H9 (cell line): ENCODE results near the gene ACOT11. TPM values are rescaled to one million over a fixed set of nuclear protein-coding genes. Genes with fewer than 3 reads are reported as not detected.
A peak's percentile ranks its signal among the peaks of the same experiment; 100 is the strongest.

ENCODE experiments used
- DNase-seq: peaks from one replicate; pipeline ENCODE4 v3.0.0-alpha.2; 2017
- H2AFZ ChIP-seq: one replicate; pipeline ENCODE4 v1.6.1; 2013; ENCODE audit warnings: mild to moderate bottlenecking, low read length, control low read depth, moderate library complexity
- H2AK5ac ChIP-seq: 2 replicates; pipeline ENCODE4 v1.6.1; 2013; ENCODE audit warnings: low read length, control low read depth, mixed read lengths; ENCODE audit not compliant: insufficient read length
- H2BK120ac ChIP-seq: one replicate; pipeline ENCODE4 v1.6.1; 2013; ENCODE audit warnings: low read depth, mild to moderate bottlenecking, low read length, control low read depth, inconsistent platforms; ENCODE audit not compliant: poor library complexity, severe bottlenecking
- H2BK12ac ChIP-seq: 2 replicates; pipeline ENCODE4 v1.6.1; 2013; ENCODE audit warnings: low read length, control low read depth, mixed read lengths, low read depth; ENCODE audit not compliant: insufficient read length
- H2BK15ac ChIP-seq: 2 replicates; pipeline ENCODE4 v1.6.1; 2013; ENCODE audit warnings: low read depth, low read length, control low read depth
- H2BK20ac ChIP-seq: one replicate; pipeline ENCODE4 v1.6.1; 2013; ENCODE audit warnings: low read depth, mild to moderate bottlenecking, low read length, control low read depth, inconsistent platforms; ENCODE audit not compliant: poor library complexity, severe bottlenecking
- H2BK5ac ChIP-seq: 2 replicates; pipeline ENCODE4 v1.6.1; 2013; ENCODE audit warnings: low read length, control low read depth, mixed read lengths; ENCODE audit not compliant: insufficient read length
- H3K14ac ChIP-seq: 2 replicates; pipeline ENCODE4 v1.6.1; 2013; ENCODE audit warnings: low read length, control low read depth; ENCODE audit not compliant: insufficient read depth
- H3K18ac ChIP-seq: 2 replicates; pipeline ENCODE4 v1.6.1; 2013; ENCODE audit warnings: low read depth, mild to moderate bottlenecking, mixed read lengths, low read length, control low read depth; ENCODE audit not compliant: insufficient read length
- H3K23ac ChIP-seq: 2 replicates; pipeline ENCODE4 v1.6.1; 2013; ENCODE audit warnings: low read length, control low read depth, mixed read lengths, low read depth; ENCODE audit not compliant: insufficient read length
- H3K23me2 ChIP-seq: 2 replicates; pipeline ENCODE4 v1.6.1; 2013; ENCODE audit warnings: low read depth, mild to moderate bottlenecking, mixed read lengths, low read length, control low read depth; ENCODE audit not compliant: insufficient read length, poor library complexity, severe bottlenecking
- H3K27ac ChIP-seq: 2 replicates; pipeline ENCODE4 v1.5.1; 2013; ENCODE audit warnings: low read length, control low read depth, mixed read lengths, low read depth; ENCODE audit not compliant: insufficient read length
- H3K27me3 ChIP-seq: 2 replicates; pipeline ENCODE4 v1.6.1; 2013; ENCODE audit warnings: low read length, control low read depth, inconsistent platforms; ENCODE audit not compliant: insufficient read depth
- H3K4ac ChIP-seq: 2 replicates; pipeline ENCODE4 v1.6.1; 2013; ENCODE audit warnings: low read depth, mild to moderate bottlenecking, control low read depth, inconsistent platforms, low read length, moderate library complexity
- H3K4me1 ChIP-seq: 2 replicates; pipeline ENCODE4 v1.6.1; 2013; ENCODE audit warnings: low read length, control low read depth, inconsistent platforms; ENCODE audit not compliant: insufficient read depth
- H3K4me2 ChIP-seq: 2 replicates; pipeline ENCODE4 v1.6.1; 2013; ENCODE audit warnings: low read length, control low read depth, mixed read lengths; ENCODE audit not compliant: insufficient read length, insufficient read depth
- H3K56ac ChIP-seq: 2 replicates; pipeline ENCODE4 v1.6.1; 2013; ENCODE audit warnings: low read depth, mild to moderate bottlenecking, mixed read lengths, low read length, control low read depth; ENCODE audit not compliant: insufficient read length
- H3K79me1 ChIP-seq: 2 replicates; pipeline ENCODE4 v1.6.1; 2013; ENCODE audit warnings: low read depth, mild to moderate bottlenecking, moderate library complexity, low read length, control low read depth, inconsistent platforms; ENCODE audit not compliant: insufficient read depth, poor library complexity, severe bottlenecking
- H3K79me2 ChIP-seq: 2 replicates; pipeline ENCODE4 v1.6.1; 2013; ENCODE audit warnings: low read length, control low read depth, inconsistent platforms; ENCODE audit not compliant: insufficient read depth
- H3K9ac ChIP-seq: 2 replicates; pipeline ENCODE4 v1.6.1; 2013; ENCODE audit warnings: low read length, control low read depth, mixed read lengths; ENCODE audit not compliant: insufficient read length; ENCODE audit errors: extremely low read depth
- H3K9me3 ChIP-seq: one replicate; pipeline ENCODE4 v1.6.1; 2013; ENCODE audit warnings: low read depth, low read length, inconsistent platforms; ENCODE audit not compliant: control insufficient read depth
- H3T11ph ChIP-seq: one replicate; pipeline ENCODE4 v1.6.1; 2013; ENCODE audit warnings: mild to moderate bottlenecking, low read length, control low read depth, inconsistent platforms
- H4K20me1 ChIP-seq: one replicate; pipeline ENCODE4 v1.6.1; 2013; ENCODE audit not compliant: control insufficient read depth, insufficient read length, insufficient read depth
- H4K5ac ChIP-seq: 2 replicates; pipeline ENCODE4 v1.6.1; 2013; ENCODE audit warnings: low read depth, mild to moderate bottlenecking, mixed read lengths, low read length, control low read depth; ENCODE audit not compliant: insufficient read length
- H4K8ac ChIP-seq: replicated peaks from 2 replicates; pipeline ENCODE4 v1.6.1; 2013; ENCODE audit warnings: low read length, control low read depth, mixed read lengths, low read depth; ENCODE audit not compliant: insufficient read length
- H4K91ac ChIP-seq: 2 replicates; pipeline ENCODE4 v1.6.1; 2013; ENCODE audit warnings: low read depth, mild to moderate bottlenecking, moderate library complexity, mixed read lengths, low read length, control low read depth; ENCODE audit not compliant: insufficient read length
- H3K27ac Mint-ChIP-seq, 3 experiments: 2 replicates in 2 of 3; 3 replicates in 1 of 3; pipeline ENCODE4 v1.8.0; 2020 to 2021; ENCODE audit warnings: mixed read lengths in 3 of 3, mild to moderate bottlenecking in 1 of 3, moderate library complexity in 1 of 3
- H3K27me3 Mint-ChIP-seq: 2 replicates; pipeline ENCODE4 v1.8.0; 2021; ENCODE audit warnings: low read depth, mild to moderate bottlenecking, moderate library complexity, mixed read lengths
- H3K36me3 Mint-ChIP-seq, 3 experiments: 2 replicates in 2 of 3; 3 replicates in 1 of 3; pipeline ENCODE4 v1.8.0; 2020 to 2021; ENCODE audit warnings: low read depth in 3 of 3, mixed read lengths in 3 of 3; ENCODE audit not compliant: insufficient read depth in 1 of 3
- H3K4me1 Mint-ChIP-seq, 2 experiments: 2 replicates each; pipeline ENCODE4 v1.8.0; 2020; ENCODE audit warnings: mixed read lengths in 2 of 2
- H3K4me3 Mint-ChIP-seq, 2 experiments: 2 replicates in 1 of 2; 3 replicates in 1 of 2; pipeline ENCODE4 v1.8.0; 2020 to 2021; ENCODE audit warnings: mild to moderate bottlenecking in 2 of 2, mixed read lengths in 2 of 2, moderate library complexity in 1 of 2
- H3K9me3 Mint-ChIP-seq, 2 experiments: 2 replicates in 1 of 2; 3 replicates in 1 of 2; pipeline ENCODE4 v1.8.0; 2020; ENCODE audit warnings: mild to moderate bottlenecking in 2 of 2, mixed read lengths in 2 of 2, moderate library complexity in 1 of 2
- WGBS: extraction: QIAGEN DNeasy Blood & Tissue Kit; methylation state at CpG from one replicate; pipeline ENCODE4 v1.1.7; 2013; ENCODE audit warnings: missing lambda C conversion rate, low lambda C conversion rate, mixed read lengths; ENCODE audit not compliant: insufficient read length; ENCODE audit errors: extremely low coverage; 5-methylcytosine and 5-hydroxymethylcytosine counted together
- total RNA-seq: library from RNA; stranded (reverse); gene quantifications from 2 replicates; pipeline ENCODE4 v1.2.1, GENCODE V29; 2021
- TF ChIP-seq, protein P1 (sequence below): fragments of 200-600 bp; sonication (generic); conservative IDR thresholded peaks from 3 replicates; pipeline ENCODE4 v1.8.0; 2021; ENCODE audit warnings: antibody characterized with exemption, mild to moderate bottlenecking

The ACOT11 gene
- total RNA-seq, 1 experiment from 2014 or later = 4.0 TPM

DNA sequence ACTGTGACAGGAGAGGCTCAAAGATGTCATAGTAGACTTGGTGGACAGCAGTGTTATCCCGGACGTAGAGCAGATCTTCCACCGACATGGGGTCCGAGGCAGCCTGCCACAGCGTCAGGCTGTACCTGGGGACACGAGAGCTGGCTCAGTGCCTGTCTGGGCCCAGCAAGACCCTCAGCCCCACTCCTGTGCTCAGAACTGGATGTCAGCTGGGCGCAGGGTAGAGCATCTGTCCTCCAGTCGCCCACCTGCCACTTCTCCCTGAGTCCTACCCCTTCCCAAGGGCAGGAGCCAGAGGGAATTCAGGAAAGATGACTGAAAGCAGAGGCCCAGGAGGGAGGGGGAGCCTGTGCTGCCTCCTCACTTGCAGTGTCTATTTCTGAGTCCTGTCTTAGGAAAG, 63.6 kb downstream of the ACOT11 start:
- Histone ChIP-seq H3K23me2 (no peaks in the 10 kb centered on the region), H3K4me2 (no peak overlapping the region), H3K9ac (no peak overlapping the region), H3K14ac (peak overlapping the region; percentile 21), H2BK12ac (peak overlapping the region; percentile 63), H3K79me1 (no peaks in the 10 kb centered on the region), H2BK15ac (no peak overlapping the region; the same call in 1 of the 2 replicates), H2BK20ac (no peak overlapping the region), H2AK5ac (peak overlapping the region; percentile 6), H3K27ac (no peak overlapping the region), H2AFZ (no peak overlapping the region), H3K4ac (no peak overlapping the region; the same call in none of the 2 replicates), H2BK5ac (no peak overlapping the region), H3T11ph (no peak overlapping the region), H3K79me2 (no peaks in the 10 kb centered on the region), H4K8ac (no peak overlapping the region), H4K91ac (no peak overlapping the region), H2BK120ac (no peak overlapping the region), H3K18ac (peak overlapping the region; percentile 78), H3K9me3 (no peaks in the 10 kb centered on the region), H3K27me3 (no peaks in the 10 kb centered on the region), H3K4me1 (no peaks in the 10 kb centered on the region; the same call in 1 of the 2 replicates), H3K23ac (no peak overlapping the region), H3K56ac (no peak overlapping the region), H4K20me1 (no peaks in the 10 kb centered on the region), H4K5ac (no peak overlapping the region)
- WGBS = no CpG with 5 or more reads among the region's 8 CpGs
- Mint-ChIP-seq H3K4me3 (no peak overlapping the region), H3K27me3 (peaks cover 2% of the 10 kb centered on the region; the same call in 1 of the 2 replicates), H3K4me1 (peaks cover 26 to 43% of the 10 kb centered on the region in 2 experiments), H3K9me3 (no peaks in the 10 kb centered on the region; a peak in 1 of 5 replicates), H3K36me3 (no peaks in the 10 kb centered on the region; a peak in 1 of 7 replicates), H3K27ac (peak overlapping the region; percentile 77 to 91 (median 87); a peak in 5 of 7 replicates)
- TF ChIP-seq, protein P1, sequence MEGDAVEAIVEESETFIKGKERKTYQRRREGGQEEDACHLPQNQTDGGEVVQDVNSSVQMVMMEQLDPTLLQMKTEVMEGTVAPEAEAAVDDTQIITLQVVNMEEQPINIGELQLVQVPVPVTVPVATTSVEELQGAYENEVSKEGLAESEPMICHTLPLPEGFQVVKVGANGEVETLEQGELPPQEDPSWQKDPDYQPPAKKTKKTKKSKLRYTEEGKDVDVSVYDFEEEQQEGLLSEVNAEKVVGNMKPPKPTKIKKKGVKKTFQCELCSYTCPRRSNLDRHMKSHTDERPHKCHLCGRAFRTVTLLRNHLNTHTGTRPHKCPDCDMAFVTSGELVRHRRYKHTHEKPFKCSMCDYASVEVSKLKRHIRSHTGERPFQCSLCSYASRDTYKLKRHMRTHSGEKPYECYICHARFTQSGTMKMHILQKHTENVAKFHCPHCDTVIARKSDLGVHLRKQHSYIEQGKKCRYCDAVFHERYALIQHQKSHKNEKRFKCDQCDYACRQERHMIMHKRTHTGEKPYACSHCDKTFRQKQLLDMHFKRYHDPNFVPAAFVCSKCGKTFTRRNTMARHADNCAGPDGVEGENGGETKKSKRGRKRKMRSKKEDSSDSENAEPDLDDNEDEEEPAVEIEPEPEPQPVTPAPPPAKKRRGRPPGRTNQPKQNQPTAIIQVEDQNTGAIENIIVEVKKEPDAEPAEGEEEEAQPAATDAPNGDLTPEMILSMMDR = no peak
- no peak for DNase-seq
